Measurements from ENCODE around the gene MRPS7.
"Not testable (repeated sequence)": the region's sequence is repeated elsewhere in the genome, so short reads cannot be mapped to it uniquely, and the experiment has no call there.

Gene MRPS7

DNA sequence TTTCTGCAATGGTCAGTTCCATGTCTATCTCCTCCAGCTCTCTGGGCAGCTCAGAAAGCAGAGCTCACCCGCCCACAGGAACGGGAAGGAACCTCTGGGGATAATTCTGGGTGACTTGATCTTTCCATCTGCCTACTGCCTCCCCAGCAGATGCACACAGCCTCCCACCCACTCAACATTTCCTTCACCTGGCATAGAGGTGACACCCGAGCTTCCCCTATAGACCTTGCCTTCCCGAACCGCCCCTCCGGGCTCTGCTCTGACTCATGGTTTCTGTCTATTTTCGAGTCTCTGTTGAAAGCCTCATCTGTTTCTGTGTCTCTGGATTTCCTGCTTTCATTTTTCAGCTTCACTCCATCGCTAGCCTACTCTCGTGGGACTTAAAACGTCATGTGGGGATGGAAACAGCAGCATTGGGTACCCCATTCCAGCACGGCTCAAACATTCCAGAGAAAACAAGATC is 11.6 kb upstream of the MRPS7 start:
- H3K4me2 ChIP-seq (ENCODE audit: low read length), result no peak overlapping the region
- H3K36me3 ChIP-seq (ENCODE audit: insufficient read depth, low read length), result peaks cover 16% of the 10 kb centered on the region; the same call in 1 of the 2 replicates
- H2AFZ ChIP-seq (ENCODE audit: low read length), result no peak overlapping the region
- no peaks in the 10 kb centered on the region for H3K9me3 ChIP-seq (ENCODE audit: low read length)
- H4K20me1 ChIP-seq (ENCODE audit: insufficient read depth, low read length), result no peaks in the 10 kb centered on the region
- H3K4me3 ChIP-seq (ENCODE audit: low read depth, low read length, poor library complexity, severe bottlenecking), result no peak overlapping the region
- peaks cover 42% of the 10 kb centered on the region for H3K4me1 ChIP-seq (ENCODE audit: insufficient read depth, low read length, severe bottlenecking)
- peaks cover 11% of the 10 kb centered on the region for H3K79me2 ChIP-seq (ENCODE audit: insufficient read depth, low read length)
- H3K27me3 ChIP-seq (ENCODE audit: insufficient read depth, low read length), result no peaks in the 10 kb centered on the region
- TF ChIP-seq EZH2 (IDR thresholded peaks at IDR 0.05; ENCODE audit: borderline replicate concordance, low read length) (no peak), CTCF (IDR thresholded peaks at IDR 0.05; ENCODE audit: low read length) (no peak)
- H3F3A ChIP-seq (ENCODE audit: insufficient read depth, low read length), result no peaks in the 10 kb centered on the region
- no peak overlapping the region for H3K9ac ChIP-seq (ENCODE audit: low read length)
- H3K27ac ChIP-seq (ENCODE audit: low read depth, low read length, poor library complexity, severe bottlenecking), result peak overlapping the region; percentile 13
- no peaks in the 10 kb centered on the region for H3K9me2 ChIP-seq (ENCODE audit: low read depth, low read length)

- Histone ChIP-seq H4K20me1 (ENCODE audit: insufficient read depth, low read length) (no peaks in the 10 kb centered on the region), H3K36me3 (ENCODE audit: insufficient read depth, low read length) (no peaks in the 10 kb centered on the region), H3K9me3 (ENCODE audit: low read length) (no peaks in the 10 kb centered on the region), H3K27ac (ENCODE audit: low read depth, low read length, poor library complexity, severe bottlenecking) (peak overlapping the region; percentile 59), H2AFZ (ENCODE audit: low read length) (no peak overlapping the region), H3K4me2 (ENCODE audit: low read length) (peak overlapping the region; percentile 4; the same call in 1 of the 2 replicates), H3K9ac (ENCODE audit: low read length) (no peak overlapping the region; the same call in 1 of the 2 replicates), H3K79me2 (ENCODE audit: insufficient read depth, low read length) (peaks cover 11% of the 10 kb centered on the region), H3K4me3 (ENCODE audit: low read depth, low read length, poor library complexity, severe bottlenecking) (no peak overlapping the region), H3K4me1 (ENCODE audit: insufficient read depth, low read length, severe bottlenecking) (peaks cover 27% of the 10 kb centered on the region), H3F3A (ENCODE audit: insufficient read depth, low read length) (no peaks in the 10 kb centered on the region), H3K9me2 (ENCODE audit: low read depth, low read length) (no peaks in the 10 kb centered on the region), H3K27me3 (ENCODE audit: insufficient read depth, low read length) (no peaks in the 10 kb centered on the region)
- TF ChIP-seq CTCF (IDR thresholded peaks at IDR 0.05; ENCODE audit: low read length) (no peak), EZH2 (IDR thresholded peaks at IDR 0.05; ENCODE audit: borderline replicate concordance, low read length) (no peak)
Measured at GRCh38 chr17:75252039-75252816, 9.5 kb upstream of the MRPS7 start.

DNA sequence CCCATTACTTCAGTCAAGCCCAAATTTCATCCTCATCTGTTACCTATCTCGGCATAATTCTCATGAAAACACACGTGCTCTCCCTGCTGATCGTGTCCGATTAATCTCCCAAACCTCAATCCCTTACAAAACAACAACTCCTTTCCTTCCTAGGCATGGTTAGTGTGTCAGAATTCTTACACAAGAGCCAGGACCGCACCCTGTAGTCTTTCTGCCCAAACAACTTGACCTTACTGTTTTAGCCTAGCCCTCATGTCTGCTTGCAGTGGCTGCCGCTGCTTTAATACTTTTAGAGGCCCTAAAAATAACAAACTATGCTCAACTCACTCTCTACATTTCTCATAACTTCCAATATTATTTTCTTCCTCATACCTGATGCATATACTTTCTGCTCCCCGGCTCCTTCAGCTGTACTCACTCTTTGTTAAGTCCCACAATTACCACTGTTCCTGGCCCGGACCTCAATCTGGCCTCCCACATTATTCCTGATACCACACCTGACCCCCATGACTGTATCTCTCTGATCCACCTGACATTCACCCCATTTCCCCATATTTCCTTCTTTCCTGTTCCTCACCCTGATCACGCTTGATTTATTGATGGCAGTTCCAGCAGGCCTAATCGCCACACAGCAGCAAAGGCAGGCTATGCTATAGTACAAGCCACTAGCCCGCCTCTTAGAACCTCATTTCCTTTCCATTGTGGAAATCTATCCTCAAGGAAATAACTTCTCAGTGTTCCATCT is 5.6 kb upstream of the MRPS7 start:
- H3F3A ChIP-seq (ENCODE audit: insufficient read depth, low read length), result not testable (repeated sequence)

DNA sequence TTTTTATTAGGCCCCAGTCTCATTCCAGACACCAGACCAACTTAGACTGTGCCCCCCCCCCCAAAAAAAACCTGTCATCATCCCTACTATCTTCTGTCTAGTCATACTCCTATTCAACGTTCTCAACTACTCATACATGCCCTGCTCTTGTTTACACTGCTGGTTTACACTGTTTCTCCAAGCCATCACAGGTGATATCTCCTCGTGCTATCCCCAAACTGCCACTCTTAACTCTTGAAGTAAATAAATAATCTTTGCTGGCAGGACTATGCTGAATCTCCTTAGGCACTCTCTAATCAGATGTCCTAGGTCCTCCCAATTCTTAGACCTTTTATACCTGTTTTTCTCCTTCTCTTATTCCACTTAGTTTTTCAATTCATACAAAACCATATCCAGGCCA is 4.5 kb upstream of the MRPS7 start:
- H3K27ac ChIP-seq (ENCODE audit: low read depth, low read length, poor library complexity, severe bottlenecking); H3K9me3 ChIP-seq (ENCODE audit: low read length); H3F3A ChIP-seq (ENCODE audit: insufficient read depth, low read length); H3K4me3 ChIP-seq (ENCODE audit: low read depth, low read length, poor library complexity, severe bottlenecking); H3K27me3 ChIP-seq (ENCODE audit: insufficient read depth, low read length); H3K4me2 ChIP-seq (ENCODE audit: low read length); H4K20me1 ChIP-seq (ENCODE audit: insufficient read depth, low read length); H3K9me2 ChIP-seq (ENCODE audit: low read depth, low read length); H2AFZ ChIP-seq (ENCODE audit: low read length); H3K9ac ChIP-seq (ENCODE audit: low read length); H3K36me3 ChIP-seq (ENCODE audit: insufficient read depth, low read length): not testable (repeated sequence)
- peaks cover 17% of the 10 kb centered on the region for H3K4me1 ChIP-seq (ENCODE audit: insufficient read depth, low read length, severe bottlenecking)
- H3K79me2 ChIP-seq (ENCODE audit: insufficient read depth, low read length), result peaks cover 32% of the 10 kb centered on the region

More for the DNA sequence above, 5.6 kb upstream of the MRPS7 start:
- not testable (repeated sequence) for H4K20me1 ChIP-seq (ENCODE audit: insufficient read depth, low read length); H3K9ac ChIP-seq (ENCODE audit: low read length); H3K9me2 ChIP-seq (ENCODE audit: low read depth, low read length); H2AFZ ChIP-seq (ENCODE audit: low read length); H3K27me3 ChIP-seq (ENCODE audit: insufficient read depth, low read length); H3K36me3 ChIP-seq (ENCODE audit: insufficient read depth, low read length); H3K27ac ChIP-seq (ENCODE audit: low read depth, low read length, poor library complexity, severe bottlenecking); H3K9me3 ChIP-seq (ENCODE audit: low read length); H3K4me3 ChIP-seq (ENCODE audit: low read depth, low read length, poor library complexity, severe bottlenecking); H3K4me2 ChIP-seq (ENCODE audit: low read length)
- Histone ChIP-seq H3K79me2 (ENCODE audit: insufficient read depth, low read length) (peaks cover 35% of the 10 kb centered on the region), H3K4me1 (ENCODE audit: insufficient read depth, low read length, severe bottlenecking) (peaks cover 27% of the 10 kb centered on the region)

Measured in OCI-LY1 (cell line).